HEK293T (cell line): Measurements from ENCODE around the gene WWOX.

Experiments used
- NFRKB ChIP-seq: fragments of 450-650 bp; IDR thresholded peaks from 2 replicates; pipeline ENCODE4 v1.6.1; 2016; ENCODE audit warnings: mild to moderate bottlenecking, moderate library complexity
- TARDBP ChIP-seq: fragments of 450-650 bp; IDR thresholded peaks from 2 replicates; pipeline ENCODE4 v1.6.1; 2016

- TF ChIP-seq TARDBP (no peak), NFRKB (no peak)
Measured at GRCh38 chr16:78075800-78076199, 23.7 kb upstream of the WWOX start.
